Tibial nerve (tissue), 4 donors: ENCODE measurements around the gene BACH1.

ENCODE experiments used
- EP300 ChIP-seq, 2 donors: sonication (generic); formaldehyde crosslinking; IDR thresholded peaks; one replicate each; pipeline ENCODE4 v1.6.1; 2017; ENCODE audit warnings: antibody characterized with exemption in 2 of 2, mild to moderate bottlenecking in 1 of 2
- POLR2A ChIP-seq, 2 donors: fragments of 450-650 bp; IDR thresholded peaks; one replicate each; pipeline ENCODE4 v1.6.1; 2017; ENCODE audit warnings: antibody characterized with exemption in 2 of 2, mild to moderate bottlenecking in 2 of 2, moderate library complexity in 2 of 2
- TF ChIP-seq, protein P1 (sequence below), 5 experiments: fragments of 200-600 bp in 3 of 5; fragments of 450-650 bp in 2 of 5; sonication (generic) in 3 of 5; IDR thresholded peaks; one replicate each; pipeline ENCODE4 v1.5.1; 2016 to 2019; ENCODE audit warnings: antibody characterized with exemption in 5 of 5, mild to moderate bottlenecking in 3 of 5, moderate library complexity in 2 of 5

DNA sequence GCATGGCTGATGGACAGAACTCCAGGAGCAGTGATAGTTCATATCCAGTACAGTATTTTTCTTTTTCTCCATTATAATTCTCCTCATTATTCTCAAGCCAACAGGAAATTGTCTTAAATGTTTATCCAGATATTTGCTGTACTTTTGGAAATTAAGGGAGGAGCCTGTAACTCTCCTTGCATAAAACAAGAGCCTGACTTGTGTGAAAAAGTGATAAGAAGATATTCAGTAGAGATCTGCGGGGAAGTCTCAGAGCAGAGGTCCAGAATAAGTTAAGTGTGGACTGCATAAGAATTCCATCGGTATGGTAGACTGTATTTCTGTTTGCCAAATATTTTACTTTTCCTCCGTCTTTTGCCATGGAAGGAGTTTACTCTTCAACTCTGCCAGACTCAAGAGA is 70.2 kb downstream of the BACH1 start:
- TF ChIP-seq, protein P1, sequence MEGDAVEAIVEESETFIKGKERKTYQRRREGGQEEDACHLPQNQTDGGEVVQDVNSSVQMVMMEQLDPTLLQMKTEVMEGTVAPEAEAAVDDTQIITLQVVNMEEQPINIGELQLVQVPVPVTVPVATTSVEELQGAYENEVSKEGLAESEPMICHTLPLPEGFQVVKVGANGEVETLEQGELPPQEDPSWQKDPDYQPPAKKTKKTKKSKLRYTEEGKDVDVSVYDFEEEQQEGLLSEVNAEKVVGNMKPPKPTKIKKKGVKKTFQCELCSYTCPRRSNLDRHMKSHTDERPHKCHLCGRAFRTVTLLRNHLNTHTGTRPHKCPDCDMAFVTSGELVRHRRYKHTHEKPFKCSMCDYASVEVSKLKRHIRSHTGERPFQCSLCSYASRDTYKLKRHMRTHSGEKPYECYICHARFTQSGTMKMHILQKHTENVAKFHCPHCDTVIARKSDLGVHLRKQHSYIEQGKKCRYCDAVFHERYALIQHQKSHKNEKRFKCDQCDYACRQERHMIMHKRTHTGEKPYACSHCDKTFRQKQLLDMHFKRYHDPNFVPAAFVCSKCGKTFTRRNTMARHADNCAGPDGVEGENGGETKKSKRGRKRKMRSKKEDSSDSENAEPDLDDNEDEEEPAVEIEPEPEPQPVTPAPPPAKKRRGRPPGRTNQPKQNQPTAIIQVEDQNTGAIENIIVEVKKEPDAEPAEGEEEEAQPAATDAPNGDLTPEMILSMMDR (IDR thresholded peaks at IDR 0.05), result no peak
- no peak for TF ChIP-seq EP300 (IDR thresholded peaks at IDR 0.05)
- TF ChIP-seq POLR2A (IDR thresholded peaks at IDR 0.05), result no peak
